Measurements from ENCODE around the gene ARMC12. TPM values are rescaled to one million over a fixed set of nuclear protein-coding genes. Genes with fewer than 3 reads are reported as not detected.

The ARMC12 gene
- total RNA-seq, 2 experiments from 2014 or later = 1.9 to 2.8 TPM

GRCh38 chr6:35795453-35796071 lies 58.7 kb downstream of the ARMC12 start:
- Histone ChIP-seq H3K27ac (ENCODE audit: low read depth in 1 of 2, low read length in 2 of 2) (no peak overlapping the region), H3K4me3 (ENCODE audit: low read length) (no peak overlapping the region), H3K27me3 (ENCODE audit: control insufficient read depth in 1 of 2, insufficient read depth in 2 of 2, low read length in 2 of 2) (no peaks in the 10 kb centered on the region), H3K4me1 (ENCODE audit: insufficient read depth, low read length) (no peaks in the 10 kb centered on the region), H3K36me3 (ENCODE audit: insufficient read depth, low read length) (no peaks in the 10 kb centered on the region), H3K9me3 (ENCODE audit: control insufficient read depth in 1 of 2, insufficient read depth in 1 of 2, low read length in 2 of 2) (peaks cover 0 to 3% of the 10 kb centered on the region in 2 experiments)
- no peak overlapping the region for H3K4me3 Mint-ChIP-seq
- no peaks in the 10 kb centered on the region for H3K4me1 Mint-ChIP-seq (ENCODE audit: low read depth)
- intact Hi-C loops (cut with DNase I, micrococcal nuclease) = no loop called here
- ATAC-seq (ENCODE audit: poor library complexity) = no peak
- DNase-seq = no peak
- CTCF ChIA-PET = no interaction called here
- no peaks in the 10 kb centered on the region for H3K9me3 Mint-ChIP-seq
- POLR2A ChIA-PET = no interaction called here
- peaks cover 18% of the 10 kb centered on the region for H3K27me3 Mint-ChIP-seq
- H3K27ac Mint-ChIP-seq = no peak overlapping the region
- no peaks in the 10 kb centered on the region for H3K36me3 Mint-ChIP-seq (ENCODE audit: low read depth)
- TF ChIP-seq, protein P1, sequence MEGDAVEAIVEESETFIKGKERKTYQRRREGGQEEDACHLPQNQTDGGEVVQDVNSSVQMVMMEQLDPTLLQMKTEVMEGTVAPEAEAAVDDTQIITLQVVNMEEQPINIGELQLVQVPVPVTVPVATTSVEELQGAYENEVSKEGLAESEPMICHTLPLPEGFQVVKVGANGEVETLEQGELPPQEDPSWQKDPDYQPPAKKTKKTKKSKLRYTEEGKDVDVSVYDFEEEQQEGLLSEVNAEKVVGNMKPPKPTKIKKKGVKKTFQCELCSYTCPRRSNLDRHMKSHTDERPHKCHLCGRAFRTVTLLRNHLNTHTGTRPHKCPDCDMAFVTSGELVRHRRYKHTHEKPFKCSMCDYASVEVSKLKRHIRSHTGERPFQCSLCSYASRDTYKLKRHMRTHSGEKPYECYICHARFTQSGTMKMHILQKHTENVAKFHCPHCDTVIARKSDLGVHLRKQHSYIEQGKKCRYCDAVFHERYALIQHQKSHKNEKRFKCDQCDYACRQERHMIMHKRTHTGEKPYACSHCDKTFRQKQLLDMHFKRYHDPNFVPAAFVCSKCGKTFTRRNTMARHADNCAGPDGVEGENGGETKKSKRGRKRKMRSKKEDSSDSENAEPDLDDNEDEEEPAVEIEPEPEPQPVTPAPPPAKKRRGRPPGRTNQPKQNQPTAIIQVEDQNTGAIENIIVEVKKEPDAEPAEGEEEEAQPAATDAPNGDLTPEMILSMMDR (IDR thresholded peaks at IDR 0.05) = no peak

DNA sequence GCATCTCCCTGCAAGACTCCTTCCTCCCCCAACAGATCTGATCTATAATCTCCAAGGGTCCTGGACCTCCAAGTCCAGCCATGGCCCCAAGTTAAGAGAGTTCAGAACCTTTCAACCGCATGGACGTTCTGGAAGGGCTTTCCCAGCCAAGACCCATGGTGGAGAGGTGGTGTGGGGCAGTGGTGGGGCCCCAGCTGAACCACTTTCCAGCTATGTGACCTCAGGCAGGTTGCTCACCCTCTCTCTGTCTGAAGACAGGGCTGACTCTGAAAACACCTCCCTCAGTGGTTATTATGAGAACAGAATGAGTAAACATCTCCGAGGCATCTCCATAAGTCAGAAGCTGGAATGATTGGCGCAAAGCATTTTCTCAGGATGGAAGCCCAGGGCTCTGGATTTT lies 59.4 kb downstream of the ARMC12 start:
- intact Hi-C loops (cut with DNase I, micrococcal nuclease) = no loop called here
- Mint-ChIP-seq H3K36me3 (ENCODE audit: low read depth) (no peaks in the 10 kb centered on the region), H3K4me3 (no peak overlapping the region), H3K4me1 (ENCODE audit: low read depth) (no peaks in the 10 kb centered on the region), H3K27me3 (peaks cover 13% of the 10 kb centered on the region), H3K9me3 (no peaks in the 10 kb centered on the region), H3K27ac (no peak overlapping the region)
- TF ChIP-seq, protein P1 (IDR thresholded peaks at IDR 0.05) = no peak
- Histone ChIP-seq H3K9me3 (ENCODE audit: control insufficient read depth in 1 of 2, insufficient read depth in 1 of 2, low read length in 2 of 2) (peaks cover 0 to 3% of the 10 kb centered on the region in 2 experiments), H3K27ac (ENCODE audit: low read depth in 1 of 2, low read length in 2 of 2) (no peak overlapping the region), H3K27me3 (ENCODE audit: control insufficient read depth in 1 of 2, insufficient read depth in 2 of 2, low read length in 2 of 2) (no peaks in the 10 kb centered on the region), H3K4me3 (ENCODE audit: low read length) (no peak overlapping the region), H3K36me3 (ENCODE audit: insufficient read depth, low read length) (no peaks in the 10 kb centered on the region), H3K4me1 (ENCODE audit: insufficient read depth, low read length) (no peaks in the 10 kb centered on the region)
- POLR2A ChIA-PET = no interaction called here
- DNase-seq (no peak), ATAC-seq (ENCODE audit: poor library complexity) (no peak)
- CTCF ChIA-PET = no interaction called here

- Histone ChIP-seq H3K36me3 (ENCODE audit: insufficient read depth, low read length) (no peaks in the 10 kb centered on the region), H3K4me3 (ENCODE audit: low read length) (no peak overlapping the region), H3K27ac (ENCODE audit: low read depth in 1 of 2, low read length in 2 of 2) (no peak overlapping the region), H3K27me3 (ENCODE audit: control insufficient read depth in 1 of 2, insufficient read depth in 2 of 2, low read length in 2 of 2) (no peaks in the 10 kb centered on the region), H3K9me3 (ENCODE audit: control insufficient read depth in 1 of 2, insufficient read depth in 1 of 2, low read length in 2 of 2) (peaks cover 0 to 3% of the 10 kb centered on the region in 2 experiments), H3K4me1 (ENCODE audit: insufficient read depth, low read length) (no peaks in the 10 kb centered on the region)
- H3K36me3 Mint-ChIP-seq (ENCODE audit: low read depth) = no peaks in the 10 kb centered on the region
- H3K27me3 Mint-ChIP-seq = peaks cover 7% of the 10 kb centered on the region
- H3K9me3 Mint-ChIP-seq = no peaks in the 10 kb centered on the region
- intact Hi-C loops (cut with DNase I, micrococcal nuclease) = loop anchor here (1.0 kb wide), 1 partner anchor 11 kb away; no protein-coding TSS in a partner anchor
- no peak for ATAC-seq (ENCODE audit: poor library complexity)
- no peaks in the 10 kb centered on the region for H3K4me1 Mint-ChIP-seq (ENCODE audit: low read depth)
- ChIA-PET CTCF (no interaction called here), POLR2A (no interaction called here)
- TF ChIP-seq, protein P1 (IDR thresholded peaks at IDR 0.05) = no peak
- no peak overlapping the region for H3K4me3 Mint-ChIP-seq
- H3K27ac Mint-ChIP-seq = no peak overlapping the region
- DNase-seq = no peak
Observed at GRCh38 chr6:35797837-35798526, 61.1 kb downstream of the ARMC12 start.

Other genes starting within 250 kb of the ARMC12 start
- gene TEAD3, start 240.0 kb upstream of the ARMC12 start, total RNA-seq = under 1 TPM in 1 of 2 experiments, not detected in 1; 0.11 TPM
- not detected for gene TULP1, start 224.1 kb upstream of the ARMC12 start, total RNA-seq
- 10 to 100 TPM; 72.6 to 75.9 TPM for gene FKBP5, start 48.1 kb upstream of the ARMC12 start, total RNA-seq
- gene CLPSL2, start 39.6 kb downstream of the ARMC12 start, total RNA-seq = not detected
- not detected for gene CLPSL1, start 44.0 kb downstream of the ARMC12 start, total RNA-seq
- gene CLPS, start 60.3 kb downstream of the ARMC12 start, total RNA-seq = not detected
- gene LHFPL5, start 68.3 kb downstream of the ARMC12 start, total RNA-seq = not detected
- 10 to 100 TPM; 23.0 to 29.1 TPM for gene SRPK1, start 184.1 kb downstream of the ARMC12 start, total RNA-seq

Data from CD4-positive, alpha-beta T cell (primary cell).